GM19351 (cell line): Measurements from ENCODE around the gene PLEKHA6.

ENCODE experiments used
- ATAC-seq: cut with Tn5 transposase; IDR thresholded peaks from one replicate; pipeline ENCODE4 v1.9.1; 2021; ENCODE audit warnings: mild to moderate bottlenecking, moderate library complexity; ENCODE audit not compliant: unreplicated experiment

The PLEKHA6 gene

DNA sequence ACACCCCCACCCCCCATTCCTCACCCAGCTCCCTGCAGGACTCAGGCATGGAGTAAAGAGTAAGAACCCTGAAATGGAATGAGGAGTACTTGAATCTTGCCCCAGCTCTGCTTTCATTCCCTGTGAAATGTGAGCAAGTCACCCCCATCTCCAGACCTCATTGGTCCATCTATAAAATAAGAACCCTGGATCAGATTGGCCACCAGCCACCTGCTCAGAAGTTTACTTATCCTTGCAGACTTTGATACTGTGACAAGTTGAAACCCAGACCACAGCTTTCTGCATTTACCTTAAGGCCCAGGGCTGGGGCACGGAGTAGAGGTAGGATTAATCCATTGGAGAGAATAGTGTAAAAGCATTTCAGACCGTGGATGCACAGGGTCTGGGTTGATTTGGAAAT is 165.6 kb downstream of the PLEKHA6 start:
- no peak for ATAC-seq

GRCh38 chr1:204192589-204193352 is 167.0 kb downstream of the PLEKHA6 start:
- ATAC-seq, result no peak

GRCh38 chr1:204192046-204192445 is 167.7 kb downstream of the PLEKHA6 start:
- no peak for ATAC-seq

DNA sequence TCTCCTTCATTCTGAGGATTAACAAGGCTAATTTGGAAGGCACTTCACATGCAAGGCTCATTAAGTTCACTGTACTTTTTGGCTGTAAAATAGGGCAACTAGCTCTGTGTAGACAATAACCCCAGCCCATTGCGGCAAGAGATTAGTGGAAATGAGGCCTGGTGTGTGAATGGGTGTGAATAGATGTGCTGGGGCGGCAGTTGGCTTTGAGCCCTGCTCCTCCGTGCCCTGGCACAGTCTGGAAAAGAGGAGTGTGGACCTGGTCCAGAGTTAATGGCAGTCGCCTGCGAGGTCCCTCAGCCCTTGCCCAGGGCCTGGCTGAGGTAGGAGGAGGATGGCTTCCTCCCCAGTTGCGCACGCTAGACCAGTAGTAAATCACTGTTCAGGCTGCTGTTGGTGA is 168.3 kb downstream of the PLEKHA6 start:
- no peak for ATAC-seq

DNA sequence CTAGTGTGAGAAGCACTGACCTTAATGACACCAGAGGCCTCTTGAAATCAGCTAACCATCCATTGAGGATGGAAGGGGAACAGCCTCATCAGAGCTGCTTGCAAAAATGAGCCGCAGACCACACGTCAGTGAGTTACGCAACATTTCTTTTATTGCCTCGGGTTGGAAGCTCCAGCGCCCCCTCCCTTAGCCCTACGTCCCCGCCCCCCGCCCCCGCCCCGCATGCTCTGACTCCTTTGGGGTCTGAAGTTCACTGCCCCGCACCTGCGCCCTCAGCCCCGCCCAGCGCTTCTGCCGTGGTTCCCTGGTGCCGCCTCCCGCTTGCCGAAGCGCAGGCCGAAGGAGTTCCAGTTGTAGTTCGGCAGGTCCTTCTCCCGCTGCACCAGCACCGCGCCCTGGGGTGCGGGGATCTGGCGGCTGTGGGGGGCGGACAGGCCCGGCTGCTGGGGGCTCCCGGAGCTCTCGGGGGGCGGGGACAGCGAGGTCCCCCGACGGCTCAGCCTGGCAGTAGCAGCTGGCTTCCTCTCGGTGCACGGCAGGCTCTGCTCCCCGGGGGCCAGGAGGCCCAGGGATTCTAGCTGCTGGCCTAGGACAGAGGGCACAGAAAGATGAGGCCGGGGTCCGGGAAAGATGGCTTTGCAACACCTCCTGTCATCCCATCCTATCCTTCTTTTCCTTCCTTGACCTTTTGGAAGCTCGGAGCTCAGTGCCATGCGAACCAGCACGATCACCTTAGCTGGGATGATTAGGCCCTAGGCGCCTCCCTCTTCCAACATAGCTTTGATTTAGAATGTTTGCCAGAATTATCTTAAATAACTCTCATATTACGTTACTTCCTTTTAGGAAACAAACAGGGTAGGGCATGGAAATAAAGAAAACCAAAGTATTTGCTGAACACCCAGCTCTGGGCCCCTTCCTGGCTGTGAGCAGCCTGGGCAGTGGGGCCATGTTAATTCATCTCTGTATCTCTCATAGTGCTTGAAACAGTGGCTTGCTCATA is 169.2 kb downstream of the PLEKHA6 start:
- no peak for ATAC-seq

GRCh38 chr1:204188959-204189639 is 170.6 kb downstream of the PLEKHA6 start:
- ATAC-seq, result no peak

GRCh38 chr1:204186597-204186996 is 173.1 kb downstream of the PLEKHA6 start:
- ATAC-seq, result no peak

- ATAC-seq, result no peak
These were observed 178.6 kb downstream of the PLEKHA6 start for GRCh38 chr1:204181116-204181515.

GRCh38 chr1:204180133-204180532 is 179.6 kb downstream of the PLEKHA6 start:
- no peak for ATAC-seq

DNA sequence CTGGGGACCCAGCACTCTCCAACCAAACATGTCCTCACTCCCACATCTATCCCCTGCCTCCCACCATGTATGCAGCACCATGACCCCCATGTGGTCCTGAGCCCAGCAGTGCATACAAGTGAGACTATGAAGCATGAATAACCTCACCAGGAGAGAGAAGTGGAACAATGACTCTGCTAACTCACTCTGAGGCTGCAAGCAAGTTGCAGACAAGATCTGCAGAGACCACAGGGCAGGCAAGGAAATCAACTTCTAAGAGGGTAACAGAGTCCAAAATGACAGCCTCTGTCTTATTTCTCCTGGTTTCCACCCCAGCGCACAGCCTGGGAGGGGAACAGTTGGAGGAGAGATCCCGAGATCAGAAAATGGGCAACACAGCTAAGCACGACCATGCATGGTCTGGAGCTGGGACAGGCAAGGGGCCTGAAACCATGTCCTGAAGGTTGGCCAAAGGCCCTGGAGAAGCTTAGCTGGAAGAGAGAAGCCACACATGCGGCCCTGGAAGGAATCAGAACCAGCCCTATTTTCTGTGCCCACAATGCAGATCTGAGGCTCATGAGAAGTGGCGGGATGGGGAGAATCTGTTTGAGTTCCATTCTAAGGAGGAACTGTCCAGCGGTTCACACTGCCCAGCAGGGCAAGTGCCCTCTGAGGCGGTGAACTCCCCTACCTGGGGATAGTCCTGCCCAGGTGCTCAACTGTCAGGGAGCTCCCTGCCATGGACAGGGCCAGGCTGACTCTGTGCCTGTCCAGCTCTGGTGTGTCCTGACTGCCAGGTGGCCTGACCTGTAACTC is 181.0 kb downstream of the PLEKHA6 start:
- ATAC-seq, result no peak

- ATAC-seq, result no peak
These were observed 182.6 kb downstream of the PLEKHA6 start for GRCh38 chr1:204177133-204177532.

DNA sequence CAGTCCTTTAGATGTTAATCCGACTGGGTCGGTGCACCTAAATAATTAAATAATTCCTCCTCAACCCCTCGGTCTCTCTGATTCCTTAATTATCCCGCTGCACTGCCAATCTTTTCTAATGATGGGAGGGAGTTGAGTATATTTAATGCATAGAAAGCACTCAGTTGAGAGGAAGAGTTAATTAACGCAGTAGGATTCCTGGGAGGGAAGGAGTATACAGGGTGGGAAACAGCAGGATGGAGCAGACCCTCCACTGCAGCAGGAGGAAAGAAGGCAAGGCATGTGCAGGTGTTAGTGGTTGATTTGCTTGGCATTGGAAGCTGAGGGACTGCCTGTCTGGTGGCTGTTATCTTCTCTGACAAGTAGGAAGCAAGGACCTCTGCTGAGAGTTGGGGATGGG is 183.7 kb downstream of the PLEKHA6 start:
- no peak for ATAC-seq

- no peak for ATAC-seq
These were observed 184.8 kb downstream of the PLEKHA6 start for GRCh38 chr1:204174958-204175357.

DNA sequence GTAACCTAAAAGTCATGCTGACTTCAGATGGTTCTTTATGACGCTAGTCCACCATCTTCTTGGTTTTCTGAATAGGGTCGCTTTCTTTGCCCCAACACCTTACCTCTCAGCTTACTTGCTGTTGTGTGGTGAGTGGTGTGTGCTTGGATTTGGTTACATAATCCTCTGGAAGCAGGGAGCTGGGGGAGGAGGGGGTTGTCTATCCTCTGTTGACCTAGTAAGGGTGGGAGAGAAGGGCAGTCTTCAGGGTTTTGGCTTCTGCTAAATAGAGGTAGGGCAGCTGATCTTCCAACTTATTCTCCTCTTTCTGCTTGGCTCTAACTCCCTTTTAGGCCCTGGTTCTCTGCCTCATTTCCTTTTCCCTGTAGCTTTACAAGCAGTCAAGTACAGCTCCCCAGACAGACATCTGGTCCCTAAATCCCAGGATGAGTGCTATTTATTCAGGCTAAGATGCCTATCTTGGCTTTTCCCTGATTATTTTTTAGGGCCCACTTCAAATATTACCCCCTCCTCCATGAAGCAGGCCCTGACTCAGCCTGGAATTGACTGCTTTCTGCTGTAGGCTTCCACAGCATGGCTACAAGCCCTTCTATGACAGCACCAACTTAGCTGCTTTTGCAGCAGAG is 187.2 kb downstream of the PLEKHA6 start:
- ATAC-seq, result no peak

- ATAC-seq, result no peak
These were observed 188.0 kb downstream of the PLEKHA6 start for GRCh38 chr1:204171751-204172178.

- ATAC-seq, result no peak
These were observed 189.1 kb downstream of the PLEKHA6 start for GRCh38 chr1:204170494-204171155.

GRCh38 chr1:204169858-204170257 is 189.9 kb downstream of the PLEKHA6 start:
- ATAC-seq, result no peak
